ENCODE data around the gene CAPN11. TPM values are rescaled to one million over a fixed set of nuclear protein-coding genes. Genes with fewer than 3 reads are reported as not detected.
"Not testable (repeated sequence)": the region's sequence is repeated elsewhere in the genome, so short reads cannot be mapped to it uniquely, and the experiment has no call there.

Gene CAPN11
- total RNA-seq, 1 donor from 2014 or later: 0.27 TPM

- Histone ChIP-seq H3K4me1 (no peaks in the 10 kb centered on the region), H3K36me3 (no peaks in the 10 kb centered on the region), H3K9me3 (no peaks in the 10 kb centered on the region), H3K4me3 (no peak overlapping the region), H3K27me3 (ENCODE audit: low read depth) (no peaks in the 10 kb centered on the region), H3K27ac (no peak overlapping the region)
- TF ChIP-seq CTCF (IDR thresholded peaks at IDR 0.05): no peak
- no peak for ATAC-seq
- intact Hi-C loops (cut with DNase I): no loop called here
- no peak for DNase-seq
Observed at GRCh38 chr6:44180406-44180805, 21.8 kb downstream of the CAPN11 start.

- DNase-seq: no peak
- intact Hi-C loops (cut with DNase I): no loop called here
Observed at GRCh38 chr6:44180886-44181285, 22.3 kb downstream of the CAPN11 start.

GRCh38 chr6:44181784-44182183 is 23.2 kb downstream of the CAPN11 start:
- H3K27me3 ChIP-seq (ENCODE audit: low read depth); H3K27ac ChIP-seq; DNase-seq; H3K4me3 ChIP-seq; H3K36me3 ChIP-seq; H3K9me3 ChIP-seq; intact Hi-C loops (cut with DNase I); H3K4me1 ChIP-seq; ATAC-seq: not testable (repeated sequence)

More at GRCh38 chr6:44180886-44181285, 22.3 kb downstream of the CAPN11 start:
- no peaks in the 10 kb centered on the region for H3K36me3 ChIP-seq
- H3K4me1 ChIP-seq: no peaks in the 10 kb centered on the region
- no peak for TF ChIP-seq CTCF (IDR thresholded peaks at IDR 0.05)
- no peaks in the 10 kb centered on the region for H3K27me3 ChIP-seq (ENCODE audit: low read depth)
- ATAC-seq: no peak
- no peak overlapping the region for H3K4me3 ChIP-seq
- no peak overlapping the region for H3K27ac ChIP-seq
- H3K9me3 ChIP-seq: no peaks in the 10 kb centered on the region

- no peak overlapping the region for H3K27ac ChIP-seq
- H3K36me3 ChIP-seq: no peaks in the 10 kb centered on the region
- ATAC-seq (no peak), DNase-seq (peak; percentile 11)
- H3K9me3 ChIP-seq: no peaks in the 10 kb centered on the region
- H3K4me3 ChIP-seq: no peak overlapping the region
- H3K27me3 ChIP-seq (ENCODE audit: low read depth): no peaks in the 10 kb centered on the region
- TF ChIP-seq CTCF (IDR thresholded peaks at IDR 0.05): no peak
- intact Hi-C loops (cut with DNase I): no loop called here
- no peaks in the 10 kb centered on the region for H3K4me1 ChIP-seq
Observed at GRCh38 chr6:44182911-44183390, 24.3 kb downstream of the CAPN11 start.

GRCh38 chr6:44183783-44184182 is 25.2 kb downstream of the CAPN11 start:
- H3K27me3 ChIP-seq (ENCODE audit: low read depth): no peaks in the 10 kb centered on the region
- no peak for TF ChIP-seq CTCF (IDR thresholded peaks at IDR 0.05)
- no peaks in the 10 kb centered on the region for H3K36me3 ChIP-seq
- no peaks in the 10 kb centered on the region for H3K9me3 ChIP-seq
- no peak overlapping the region for H3K27ac ChIP-seq
- ATAC-seq (no peak), DNase-seq (peak; percentile 17)
- intact Hi-C loops (cut with DNase I): no loop called here
- no peaks in the 10 kb centered on the region for H3K4me1 ChIP-seq
- H3K4me3 ChIP-seq: no peak overlapping the region

- DNase-seq; H3K27me3 ChIP-seq (ENCODE audit: low read depth); H3K4me3 ChIP-seq; ATAC-seq; H3K27ac ChIP-seq; H3K4me1 ChIP-seq; H3K36me3 ChIP-seq; intact Hi-C loops (cut with DNase I); H3K9me3 ChIP-seq: not testable (repeated sequence)
Observed at GRCh38 chr6:44185356-44185755, 26.7 kb downstream of the CAPN11 start.

Measured in lower lobe of right lung (tissue), 2 donors.